ENCODE data around the gene KCTD16. TPM values are rescaled to one million over a fixed set of nuclear protein-coding genes. Genes with fewer than 3 reads are reported as not detected.
A peak's percentile ranks its signal among the peaks of the same experiment; 100 is the strongest.

The KCTD16 gene
- total RNA-seq, 1 donor from 2014 or later, result 4.8 TPM

DNA sequence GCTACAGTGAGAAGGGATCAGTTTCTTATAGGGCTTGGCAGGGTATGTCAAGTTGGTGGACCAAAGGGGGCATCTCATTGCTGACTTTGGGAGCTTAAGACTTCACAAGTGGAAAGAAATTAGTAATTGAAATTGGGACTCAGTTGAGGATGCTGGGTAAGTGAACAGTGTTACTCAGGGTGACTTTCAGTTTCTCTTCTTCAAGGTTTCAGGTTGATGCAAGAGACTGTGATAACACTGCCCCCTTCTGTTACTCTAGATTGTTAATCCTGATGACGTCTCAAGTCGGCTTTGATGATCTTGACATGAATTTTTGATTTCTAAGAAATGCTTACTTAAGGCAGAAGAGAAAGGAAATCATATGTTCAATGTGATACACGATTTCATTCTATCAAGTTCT, 21.3 kb downstream of the KCTD16 start:
- TF ChIP-seq, protein P1, sequence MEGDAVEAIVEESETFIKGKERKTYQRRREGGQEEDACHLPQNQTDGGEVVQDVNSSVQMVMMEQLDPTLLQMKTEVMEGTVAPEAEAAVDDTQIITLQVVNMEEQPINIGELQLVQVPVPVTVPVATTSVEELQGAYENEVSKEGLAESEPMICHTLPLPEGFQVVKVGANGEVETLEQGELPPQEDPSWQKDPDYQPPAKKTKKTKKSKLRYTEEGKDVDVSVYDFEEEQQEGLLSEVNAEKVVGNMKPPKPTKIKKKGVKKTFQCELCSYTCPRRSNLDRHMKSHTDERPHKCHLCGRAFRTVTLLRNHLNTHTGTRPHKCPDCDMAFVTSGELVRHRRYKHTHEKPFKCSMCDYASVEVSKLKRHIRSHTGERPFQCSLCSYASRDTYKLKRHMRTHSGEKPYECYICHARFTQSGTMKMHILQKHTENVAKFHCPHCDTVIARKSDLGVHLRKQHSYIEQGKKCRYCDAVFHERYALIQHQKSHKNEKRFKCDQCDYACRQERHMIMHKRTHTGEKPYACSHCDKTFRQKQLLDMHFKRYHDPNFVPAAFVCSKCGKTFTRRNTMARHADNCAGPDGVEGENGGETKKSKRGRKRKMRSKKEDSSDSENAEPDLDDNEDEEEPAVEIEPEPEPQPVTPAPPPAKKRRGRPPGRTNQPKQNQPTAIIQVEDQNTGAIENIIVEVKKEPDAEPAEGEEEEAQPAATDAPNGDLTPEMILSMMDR (IDR thresholded peaks at IDR 0.05; ENCODE audit: unreplicated experiment), result no peak

DNA sequence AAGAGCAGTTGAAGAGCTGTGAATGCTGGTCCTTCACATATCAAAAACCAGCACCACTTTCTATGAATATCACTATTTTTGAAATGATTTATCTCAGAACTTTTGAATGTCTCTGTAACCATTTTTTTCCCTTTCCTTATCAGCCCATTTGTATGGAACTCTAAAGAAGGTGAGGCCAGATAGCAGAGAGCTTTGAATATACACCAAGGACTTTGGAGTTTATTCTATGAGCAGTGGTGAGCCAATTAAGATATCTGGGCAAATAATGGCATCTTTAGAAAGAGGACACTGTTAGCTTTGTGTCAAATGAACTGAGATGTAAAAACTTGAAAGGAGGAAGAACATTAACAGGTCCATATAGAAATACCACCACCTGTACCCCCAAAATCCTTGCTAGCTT, 22.0 kb downstream of the KCTD16 start:
- no peak for DNase-seq (ENCODE audit: low spot score in 2 of 2, unreplicated experiment in 2 of 2)
- TF ChIP-seq, protein P1 (IDR thresholded peaks at IDR 0.05; ENCODE audit: unreplicated experiment), result no peak
- Mint-ChIP-seq H3K27me3 (ENCODE audit: low read depth) (peaks cover 15% of the 10 kb centered on the region), H3K9me3 (no peaks in the 10 kb centered on the region), H3K4me1 (peaks cover 33% of the 10 kb centered on the region), H3K27ac (no peak overlapping the region), H3K36me3 (no peaks in the 10 kb centered on the region), H3K4me3 (no peak overlapping the region)

More for the DNA sequence above, 21.3 kb downstream of the KCTD16 start:
- H3K27me3 Mint-ChIP-seq (ENCODE audit: low read depth), result peaks cover 15% of the 10 kb centered on the region
- peaks cover 38% of the 10 kb centered on the region for H3K4me1 Mint-ChIP-seq
- DNase-seq (ENCODE audit: low spot score in 2 of 2, unreplicated experiment in 2 of 2), result no peak
- H3K9me3 Mint-ChIP-seq, result no peaks in the 10 kb centered on the region
- no peak overlapping the region for H3K27ac Mint-ChIP-seq
- no peaks in the 10 kb centered on the region for H3K36me3 Mint-ChIP-seq
- H3K4me3 Mint-ChIP-seq, result no peak overlapping the region

DNA sequence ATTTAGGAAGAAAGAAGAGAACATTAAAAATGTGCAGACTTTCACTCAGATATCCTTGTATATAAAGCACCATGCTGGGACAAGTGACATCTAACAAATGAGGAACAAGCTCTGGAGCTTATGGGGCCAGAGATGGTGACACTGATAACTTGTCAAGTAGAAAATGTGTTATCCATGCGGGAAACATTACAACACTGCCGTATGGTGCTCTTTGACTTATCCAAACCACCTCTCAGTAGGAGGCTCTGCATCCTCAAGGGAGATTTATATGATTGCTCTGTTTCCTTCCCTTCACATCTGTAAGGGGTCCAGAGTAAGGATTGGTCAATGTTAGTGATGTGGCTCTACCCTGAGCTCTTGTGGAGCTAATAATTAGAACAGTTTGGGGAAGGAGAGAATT, 23.5 kb downstream of the KCTD16 start:
- TF ChIP-seq, protein P1 (IDR thresholded peaks at IDR 0.05; ENCODE audit: unreplicated experiment), result no peak

GRCh38 chr5:144195448-144195847, 24.8 kb downstream of the KCTD16 start:
- Mint-ChIP-seq H3K4me1 (peaks cover 32% of the 10 kb centered on the region), H3K27ac (no peak overlapping the region), H3K36me3 (no peaks in the 10 kb centered on the region), H3K27me3 (ENCODE audit: low read depth) (peaks cover 15% of the 10 kb centered on the region), H3K4me3 (no peak overlapping the region), H3K9me3 (no peaks in the 10 kb centered on the region)
- DNase-seq (ENCODE audit: low spot score in 2 of 2, unreplicated experiment in 2 of 2), result no peak
- TF ChIP-seq, protein P1 (IDR thresholded peaks at IDR 0.05; ENCODE audit: unreplicated experiment), result no peak

More for the DNA sequence above, 23.5 kb downstream of the KCTD16 start:
- no peak for DNase-seq (ENCODE audit: low spot score in 2 of 2, unreplicated experiment in 2 of 2)
- Mint-ChIP-seq H3K9me3 (no peaks in the 10 kb centered on the region), H3K27ac (no peak overlapping the region), H3K27me3 (ENCODE audit: low read depth) (peaks cover 15% of the 10 kb centered on the region), H3K4me3 (no peak overlapping the region), H3K36me3 (no peaks in the 10 kb centered on the region), H3K4me1 (peaks cover 31% of the 10 kb centered on the region)

- peaks cover 16% of the 10 kb centered on the region for H3K27me3 Mint-ChIP-seq (ENCODE audit: low read depth)
- no peaks in the 10 kb centered on the region for H3K36me3 Mint-ChIP-seq
- no peak for DNase-seq (ENCODE audit: low spot score in 2 of 2, unreplicated experiment in 2 of 2)
- H3K4me3 Mint-ChIP-seq, result no peak overlapping the region
- no peak overlapping the region for H3K27ac Mint-ChIP-seq
- H3K9me3 Mint-ChIP-seq, result no peaks in the 10 kb centered on the region
- H3K4me1 Mint-ChIP-seq, result peaks cover 31% of the 10 kb centered on the region
- TF ChIP-seq, protein P1 (IDR thresholded peaks at IDR 0.05; ENCODE audit: unreplicated experiment), result peak; percentile 39
Observed at GRCh38 chr5:144196612-144197011, 25.9 kb downstream of the KCTD16 start.

DNA sequence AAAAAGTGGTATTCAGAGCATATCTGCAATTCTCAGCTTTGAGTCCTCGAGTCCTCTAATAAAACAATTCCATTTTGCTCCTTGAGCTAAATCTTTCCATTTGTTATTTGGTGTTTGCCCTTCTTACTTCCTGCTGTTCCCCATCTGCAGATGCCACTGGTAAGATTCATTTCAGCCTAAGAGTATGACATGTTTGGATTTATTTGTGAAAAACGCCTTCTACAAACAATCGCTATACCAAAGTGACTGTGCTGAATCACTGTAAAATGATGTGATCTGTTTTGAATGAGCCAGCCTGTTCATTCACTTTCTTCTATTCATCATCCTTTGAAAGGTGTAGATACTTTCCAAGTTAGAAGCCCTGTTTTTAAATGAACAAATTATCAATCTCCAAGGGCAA, 27.7 kb downstream of the KCTD16 start:
- peaks cover 38% of the 10 kb centered on the region for H3K4me1 Mint-ChIP-seq
- H3K9me3 Mint-ChIP-seq, result no peaks in the 10 kb centered on the region
- peaks cover 18% of the 10 kb centered on the region for H3K27me3 Mint-ChIP-seq (ENCODE audit: low read depth)
- TF ChIP-seq, protein P1 (IDR thresholded peaks at IDR 0.05; ENCODE audit: unreplicated experiment), result no peak
- no peak for DNase-seq (ENCODE audit: low spot score in 2 of 2, unreplicated experiment in 2 of 2)
- H3K27ac Mint-ChIP-seq, result no peak overlapping the region
- H3K4me3 Mint-ChIP-seq, result no peak overlapping the region
- H3K36me3 Mint-ChIP-seq, result no peaks in the 10 kb centered on the region

Data from mesothelial cell of epicardium (in vitro differentiated cells).